Loucy (cell line): ENCODE results near the gene PDIA4.
A peak's percentile ranks its signal among the peaks of the same experiment; 100 is the strongest.

Experiments
- H2AFZ ChIP-seq: fragments of 200-600 bp; sonication (generic); 2 replicates; pipeline ENCODE4 v1.6.0; 2016; ENCODE audit warnings: antibody characterized with exemption, mild to moderate bottlenecking, low read length, moderate library complexity
- H3F3A ChIP-seq: fragments of 200-600 bp; 2 replicates; pipeline ENCODE4 v1.6.0; 2016; ENCODE audit warnings: antibody characterized with exemption, low read depth, mild to moderate bottlenecking
- H3K27me3 ChIP-seq: fragments of 200-600 bp; sonication (generic); 2 replicates; pipeline ENCODE4 v1.6.1; 2014; ENCODE audit warnings: low read length, mild to moderate bottlenecking; ENCODE audit not compliant: insufficient read depth, poor library complexity, severe bottlenecking
- H3K36me3 ChIP-seq: fragments of 200-600 bp; sonication (generic); 2 replicates; pipeline ENCODE4 v1.6.1; 2016; ENCODE audit warnings: low read length; ENCODE audit not compliant: insufficient read depth
- H3K4me1 ChIP-seq: fragments of 200-600 bp; sonication (generic); 2 replicates; pipeline ENCODE4 v1.5.1; 2014; ENCODE audit warnings: low read length, mild to moderate bottlenecking; ENCODE audit not compliant: insufficient read depth, poor library complexity, severe bottlenecking
- H3K4me2 ChIP-seq: fragments of 200-600 bp; sonication (generic); 2 replicates; pipeline ENCODE4 v1.6.0; 2014; ENCODE audit warnings: antibody characterized with exemption, low read length, low read depth, mild to moderate bottlenecking; ENCODE audit not compliant: poor library complexity, severe bottlenecking
- H3K4me3 ChIP-seq: fragments of 200-600 bp; sonication (generic); 2 replicates; pipeline ENCODE4 v1.5.1; 2014; ENCODE audit warnings: low read length, mild to moderate bottlenecking, mixed read lengths; ENCODE audit not compliant: poor library complexity, severe bottlenecking
- H3K79me2 ChIP-seq: fragments of 200-600 bp; sonication (generic); 2 replicates; pipeline ENCODE4 v1.6.1; 2014; ENCODE audit warnings: low read length; ENCODE audit not compliant: insufficient read depth
- H3K9ac ChIP-seq: fragments of 200-600 bp; sonication (generic); 2 replicates; pipeline ENCODE4 v1.6.0; 2014; ENCODE audit warnings: mild to moderate bottlenecking, low read depth, low read length, moderate library complexity; ENCODE audit not compliant: poor library complexity, severe bottlenecking
- H3K9me2 ChIP-seq: fragments of 200-600 bp; sonication (generic); replicated peaks from 2 replicates; pipeline ENCODE4 v1.6.1; 2016; ENCODE audit warnings: low read depth, low read length, mixed read lengths
- H3K9me3 ChIP-seq: fragments of 200-600 bp; sonication (generic); 2 replicates; pipeline ENCODE4 v1.6.1; 2014; ENCODE audit warnings: mild to moderate bottlenecking, antibody characterized with exemption, low read length, low read depth; ENCODE audit not compliant: insufficient read depth
- H4K20me1 ChIP-seq: fragments of 200-600 bp; sonication (generic); 2 replicates; pipeline ENCODE4 v1.6.0; 2014; ENCODE audit warnings: antibody characterized with exemption, low read length, mild to moderate bottlenecking; ENCODE audit not compliant: insufficient read depth, poor library complexity, severe bottlenecking
- EZH2phosphoT487 ChIP-seq: fragments of 200-600 bp; IDR thresholded peaks from 2 replicates; pipeline ENCODE4 v1.6.1; 2018; ENCODE audit warnings: antibody characterized with exemption, mild to moderate bottlenecking, moderate library complexity, borderline replicate concordance
- TF ChIP-seq, protein P1 (sequence below): fragments of 200-600 bp; sonication (generic); conservative IDR thresholded peaks from 2 replicates; pipeline ENCODE4 v1.5.1; 2014; ENCODE audit warnings: mild to moderate bottlenecking, antibody characterized with exemption, low read length

Gene PDIA4

DNA sequence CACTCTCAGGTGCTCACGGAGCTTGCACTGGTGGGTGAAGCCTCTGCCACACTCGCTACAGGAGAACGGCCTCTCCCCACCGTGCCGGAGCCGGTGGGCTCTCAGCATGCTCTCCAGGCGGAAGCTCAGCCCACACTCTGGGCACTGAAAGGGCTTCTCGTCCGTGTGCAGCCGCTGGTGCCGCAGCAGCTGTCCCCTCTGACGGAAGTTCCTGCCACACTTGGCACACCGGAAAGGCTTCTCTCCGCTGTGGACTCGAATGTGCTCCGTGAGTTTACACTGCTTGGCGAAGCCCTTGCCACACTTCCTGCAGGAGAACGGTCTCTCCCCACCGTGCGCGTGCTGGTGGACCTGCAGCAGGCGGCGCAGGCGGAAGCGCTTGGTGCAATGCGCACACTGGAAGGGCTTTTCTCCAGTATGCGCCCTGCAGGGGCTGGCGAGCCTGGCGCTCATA, 42.9 kb upstream of the PDIA4 start:
- Histone ChIP-seq H3K36me3 (peaks cover 12% of the 10 kb centered on the region; the same call in 1 of the 2 replicates), H3K4me1 (no peaks in the 10 kb centered on the region), H3K4me2 (no peak overlapping the region), H3K27me3 (no peaks in the 10 kb centered on the region), H2AFZ (no peak overlapping the region), H3F3A (no peaks in the 10 kb centered on the region), H3K9me2 (no peaks in the 10 kb centered on the region), H3K79me2 (no peaks in the 10 kb centered on the region), H4K20me1 (no peaks in the 10 kb centered on the region), H3K9ac (no peak overlapping the region), H3K4me3 (no peak overlapping the region), H3K9me3 (no peaks in the 10 kb centered on the region)
- TF ChIP-seq, protein P1, sequence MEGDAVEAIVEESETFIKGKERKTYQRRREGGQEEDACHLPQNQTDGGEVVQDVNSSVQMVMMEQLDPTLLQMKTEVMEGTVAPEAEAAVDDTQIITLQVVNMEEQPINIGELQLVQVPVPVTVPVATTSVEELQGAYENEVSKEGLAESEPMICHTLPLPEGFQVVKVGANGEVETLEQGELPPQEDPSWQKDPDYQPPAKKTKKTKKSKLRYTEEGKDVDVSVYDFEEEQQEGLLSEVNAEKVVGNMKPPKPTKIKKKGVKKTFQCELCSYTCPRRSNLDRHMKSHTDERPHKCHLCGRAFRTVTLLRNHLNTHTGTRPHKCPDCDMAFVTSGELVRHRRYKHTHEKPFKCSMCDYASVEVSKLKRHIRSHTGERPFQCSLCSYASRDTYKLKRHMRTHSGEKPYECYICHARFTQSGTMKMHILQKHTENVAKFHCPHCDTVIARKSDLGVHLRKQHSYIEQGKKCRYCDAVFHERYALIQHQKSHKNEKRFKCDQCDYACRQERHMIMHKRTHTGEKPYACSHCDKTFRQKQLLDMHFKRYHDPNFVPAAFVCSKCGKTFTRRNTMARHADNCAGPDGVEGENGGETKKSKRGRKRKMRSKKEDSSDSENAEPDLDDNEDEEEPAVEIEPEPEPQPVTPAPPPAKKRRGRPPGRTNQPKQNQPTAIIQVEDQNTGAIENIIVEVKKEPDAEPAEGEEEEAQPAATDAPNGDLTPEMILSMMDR = no peak
- no peak for TF ChIP-seq EZH2phosphoT487

DNA sequence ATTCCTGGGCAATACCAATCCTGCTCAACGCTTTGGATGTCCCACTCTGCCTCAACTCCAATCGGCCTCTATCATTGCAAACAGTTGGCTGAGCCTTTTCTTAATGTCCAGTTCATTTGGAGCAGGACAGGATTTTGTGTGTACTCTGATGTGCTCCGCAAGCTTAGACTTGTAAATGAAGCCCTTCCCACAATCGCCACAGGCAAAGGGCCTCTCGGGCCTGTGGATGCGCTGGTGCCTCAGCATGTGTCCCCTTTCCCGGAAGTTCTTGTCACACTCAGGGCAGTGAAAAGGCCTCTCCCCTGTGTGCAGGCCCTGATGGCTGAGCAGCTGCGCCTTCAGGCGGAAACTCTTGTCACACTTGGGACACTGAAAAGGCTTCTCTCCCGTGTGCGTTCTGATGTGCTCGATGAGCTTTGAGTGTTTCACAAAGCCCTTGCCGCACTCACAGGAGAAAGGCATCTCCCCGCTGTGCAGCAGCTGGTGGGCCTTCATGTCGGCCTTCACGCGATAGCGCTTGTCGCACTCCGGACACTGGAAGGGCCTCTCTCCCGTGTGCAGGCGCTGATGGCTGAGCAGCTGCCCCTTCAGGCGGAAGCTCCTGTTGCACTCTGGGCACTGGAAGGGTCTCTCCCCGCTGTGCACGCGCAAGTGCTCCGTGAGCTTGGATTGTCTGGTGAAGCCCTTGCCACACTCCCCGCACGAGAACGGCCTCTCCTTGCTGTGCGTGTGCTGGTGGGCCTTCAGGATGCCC, 42.2 kb upstream of the PDIA4 start:
- Histone ChIP-seq H3K4me2 (no peak overlapping the region), H3K4me1 (no peaks in the 10 kb centered on the region), H3K36me3 (peaks cover 12% of the 10 kb centered on the region; the same call in 1 of the 2 replicates), H3K9me2 (no peaks in the 10 kb centered on the region), H3K79me2 (no peaks in the 10 kb centered on the region), H2AFZ (no peak overlapping the region), H3K9me3 (no peaks in the 10 kb centered on the region), H4K20me1 (no peaks in the 10 kb centered on the region), H3K27me3 (no peaks in the 10 kb centered on the region), H3F3A (no peaks in the 10 kb centered on the region), H3K9ac (no peak overlapping the region), H3K4me3 (no peak overlapping the region)
- TF ChIP-seq, protein P1 = no peak
- TF ChIP-seq EZH2phosphoT487 = no peak

DNA sequence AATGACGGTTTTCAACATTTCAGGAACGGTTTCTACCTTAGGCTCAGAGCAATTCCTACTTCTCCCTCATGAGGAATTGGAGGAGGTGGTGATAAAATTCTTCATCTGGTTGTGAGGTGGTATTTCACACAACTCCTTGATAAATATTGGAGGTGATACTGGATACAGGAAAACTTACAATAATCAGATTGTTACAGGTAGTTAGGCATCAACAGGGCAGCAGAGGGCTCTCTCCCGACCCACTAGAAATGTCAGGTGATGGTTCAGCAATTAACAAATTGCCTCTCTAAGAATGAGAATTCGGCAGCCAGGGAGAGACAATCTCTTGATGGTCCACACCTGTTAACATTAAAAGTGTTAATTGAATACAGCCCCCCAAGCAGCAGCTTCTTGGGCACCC, 39.6 kb upstream of the PDIA4 start:
- H3K4me3 ChIP-seq = no peak overlapping the region
- H3K9ac ChIP-seq = no peak overlapping the region
- H3K4me1 ChIP-seq = no peaks in the 10 kb centered on the region
- H3F3A ChIP-seq = no peaks in the 10 kb centered on the region; the same call in 1 of the 2 replicates
- H3K9me2 ChIP-seq = no peaks in the 10 kb centered on the region
- H3K36me3 ChIP-seq = peaks cover 12% of the 10 kb centered on the region; the same call in 1 of the 2 replicates
- H3K4me2 ChIP-seq = no peak overlapping the region
- H3K79me2 ChIP-seq = 0 out of 2 replicates have a peak, but pooled peaks cover 5% of the 10 kb centered on the region
- no peak for TF ChIP-seq EZH2phosphoT487
- TF ChIP-seq, protein P1 = peak; percentile 44
- no peaks in the 10 kb centered on the region for H3K27me3 ChIP-seq
- no peak overlapping the region for H2AFZ ChIP-seq
- no peaks in the 10 kb centered on the region for H4K20me1 ChIP-seq
- no peaks in the 10 kb centered on the region for H3K9me3 ChIP-seq
